ENCODE results near the gene PRKG1.

The PRKG1 gene

GRCh38 chr10:52265131-52265926, 1191.0 kb downstream of the PRKG1 start:
- DNase-seq (ENCODE audit: low spot score): no peak

- no peak for DNase-seq (ENCODE audit: low spot score)
Measured at GRCh38 chr10:52266858-52267257, 1192.6 kb downstream of the PRKG1 start.

- DNase-seq (ENCODE audit: low spot score): no peak
Measured at GRCh38 chr10:52268790-52269189, 1194.5 kb downstream of the PRKG1 start.

- no peak for DNase-seq (ENCODE audit: low spot score)
Measured at GRCh38 chr10:52269233-52269632, 1194.9 kb downstream of the PRKG1 start.

- no peak for DNase-seq (ENCODE audit: low spot score)
Measured at GRCh38 chr10:52276163-52276562, 1201.9 kb downstream of the PRKG1 start.

- DNase-seq (ENCODE audit: low spot score): no peak
Measured at GRCh38 chr10:52276986-52277385, 1202.7 kb downstream of the PRKG1 start.

- no peak for DNase-seq (ENCODE audit: low spot score)
Measured at GRCh38 chr10:52279546-52279945, 1205.3 kb downstream of the PRKG1 start.

- DNase-seq (ENCODE audit: low spot score): no peak
Measured at GRCh38 chr10:52280051-52280450, 1205.8 kb downstream of the PRKG1 start.

- DNase-seq (ENCODE audit: low spot score): no peak
Measured at GRCh38 chr10:52283174-52283573, 1208.9 kb downstream of the PRKG1 start.

GRCh38 chr10:52284416-52285013, 1210.2 kb downstream of the PRKG1 start:
- DNase-seq (ENCODE audit: low spot score): no peak

- no peak for DNase-seq (ENCODE audit: low spot score)
Measured at GRCh38 chr10:52287866-52288265, 1213.6 kb downstream of the PRKG1 start.

GRCh38 chr10:52297747-52298146, 1223.5 kb downstream of the PRKG1 start:
- DNase-seq (ENCODE audit: low spot score): no peak

GRCh38 chr10:52300599-52301277, 1226.5 kb downstream of the PRKG1 start:
- DNase-seq (ENCODE audit: low spot score): no peak

- peak; percentile 83 for DNase-seq (ENCODE audit: low spot score)
Measured at GRCh38 chr10:52308251-52309031, 1234.2 kb downstream of the PRKG1 start.

GRCh38 chr10:52312942-52313255, 1238.6 kb downstream of the PRKG1 start:
- no peak for DNase-seq (ENCODE audit: low spot score)

- DNase-seq (ENCODE audit: low spot score): peak; percentile 51
Measured at GRCh38 chr10:52313256-52313932, 1239.1 kb downstream of the PRKG1 start.

GRCh38 chr10:52313933-52314821, 1239.9 kb downstream of the PRKG1 start, which contains the start of gene DKK1:
TSS of gene DKK1 (plus strand) at chr10:52314281. CDS start at chr10:52314435, 154 bp downstream.
- peak; percentile 82 for DNase-seq (ENCODE audit: low spot score)

GRCh38 chr10:52314822-52315552, 1240.7 kb downstream of the PRKG1 start:
- peak; percentile 57 for DNase-seq (ENCODE audit: low spot score)

- DNase-seq (ENCODE audit: low spot score): no peak
Measured at GRCh38 chr10:52316001-52316400, 1241.7 kb downstream of the PRKG1 start.

- DNase-seq (ENCODE audit: low spot score): no peak
Measured at GRCh38 chr10:52316500-52316899, 1242.2 kb downstream of the PRKG1 start.

Data from ecto neural progenitor cell (in vitro differentiated cells).